ENCODE data around the gene OR52L1.

The OR52L1 gene

DNA sequence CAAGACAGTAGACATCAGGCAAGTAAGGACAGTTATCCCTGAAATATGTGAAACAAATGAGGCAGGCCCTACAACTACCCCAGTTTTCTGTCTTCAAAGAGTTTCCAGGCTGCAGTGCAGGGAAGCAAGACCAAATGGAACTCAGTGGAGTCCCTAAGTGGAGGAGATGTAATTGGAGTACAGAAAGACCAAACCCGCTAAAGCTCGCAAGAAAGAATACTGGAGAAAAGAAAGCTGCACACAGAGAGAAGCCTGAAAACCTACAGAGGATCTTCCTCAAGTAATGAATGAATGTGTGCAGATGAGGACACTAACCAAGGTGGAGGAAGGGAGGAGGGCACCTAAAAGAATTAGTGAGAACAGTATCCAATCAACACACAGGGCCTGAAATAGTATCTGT, 46.0 kb downstream of the OR52L1 start:
- DNase-seq (ENCODE audit: low spot score): no peak

DNA sequence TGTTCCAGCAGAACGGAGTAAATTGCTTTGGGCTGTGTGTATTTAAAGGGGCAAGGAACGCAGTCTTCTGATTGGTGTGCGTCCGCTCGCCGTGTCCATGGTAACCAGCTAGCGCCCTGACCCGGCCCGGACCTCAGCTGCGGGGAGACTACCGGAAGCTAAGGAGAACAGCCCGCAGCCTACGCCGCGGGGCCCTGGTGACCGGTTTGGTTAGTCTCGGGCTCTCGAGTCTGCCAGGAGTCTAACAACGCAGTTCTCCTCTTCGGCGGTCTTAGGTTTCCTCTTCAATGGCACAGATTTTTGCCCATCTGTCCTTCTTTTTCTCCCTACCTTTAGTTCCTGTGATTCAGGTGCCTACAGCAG, 48.2 kb downstream of the OR52L1 start:
- no peak for DNase-seq (ENCODE audit: low spot score)

DNA sequence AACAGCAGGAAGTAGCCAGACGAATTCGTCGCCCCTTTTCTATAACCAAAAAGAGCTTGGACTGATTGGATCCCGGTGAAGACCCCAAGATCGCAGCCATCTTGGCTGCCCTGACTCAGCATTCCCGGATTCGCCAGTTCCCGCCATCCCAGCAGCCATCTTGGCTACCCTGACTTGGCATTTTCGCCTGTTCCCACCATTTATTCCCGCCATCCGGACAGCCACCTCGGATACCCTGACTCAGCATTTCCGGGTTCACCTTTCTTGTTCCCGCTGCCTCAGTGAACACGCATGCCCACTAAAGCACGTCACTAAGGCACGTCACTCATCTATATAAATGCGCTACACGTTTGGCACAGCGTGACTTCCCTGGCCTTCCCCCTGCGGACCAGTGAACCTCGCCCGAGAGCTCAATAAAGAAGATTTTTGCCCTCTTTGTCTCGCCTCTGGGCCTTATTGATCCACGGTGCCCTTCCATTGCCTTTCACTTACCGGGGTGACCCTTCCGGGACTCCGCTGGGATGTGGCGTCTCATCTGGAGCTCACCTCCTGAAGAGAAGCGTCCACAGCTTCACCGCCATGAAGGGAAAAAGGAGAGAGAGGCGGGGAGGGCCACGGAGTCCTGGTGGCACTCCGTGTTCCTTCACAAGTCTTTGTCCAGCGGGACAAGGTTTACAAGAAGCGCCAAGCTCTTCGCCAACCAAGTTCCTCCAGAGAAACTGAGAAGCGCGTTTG, 48.8 kb downstream of the OR52L1 start:
- no peak for DNase-seq (ENCODE audit: low spot score)
